Inflammatory macrophage treated with lipopolysaccharide for 1 hour (primary cell): ENCODE results near the gene CCNK.

ENCODE experiments used
- DNase-seq, 2 donors: peaks; one replicate each; pipeline ENCODE4 v3.0.0-alpha.2; 2020 to 2022

The CCNK gene

GRCh38 chr14:99480917-99481744 lies at the start of gene CCNK:
Gene CCNK (plus strand): TSS chr14:99481409. CDS start chr14:99492678, 11,269 bp downstream.
- peak; percentile 100 for DNase-seq

- DNase-seq = no peak
These were observed 49.2 kb upstream of the CCNK start for GRCh38 chr14:99431986-99432385.

- DNase-seq = no peak
These were observed 48.7 kb upstream of the CCNK start for GRCh38 chr14:99432485-99432884.

GRCh38 chr14:99435327-99435726 lies 45.9 kb upstream of the CCNK start:
- DNase-seq = no peak

- DNase-seq = peak; percentile 9 to 29
These were observed 44.7 kb upstream of the CCNK start for GRCh38 chr14:99436247-99437180.

- DNase-seq = no peak
These were observed 43.5 kb upstream of the CCNK start for GRCh38 chr14:99437706-99438105.

GRCh38 chr14:99440278-99440677 lies 40.9 kb upstream of the CCNK start:
- no peak for DNase-seq

- no peak for DNase-seq
These were observed 39.9 kb upstream of the CCNK start for GRCh38 chr14:99441157-99441870.

GRCh38 chr14:99441918-99442317 lies 39.3 kb upstream of the CCNK start:
- DNase-seq = no peak

GRCh38 chr14:99445931-99446330 lies 35.3 kb upstream of the CCNK start:
- no peak for DNase-seq

- DNase-seq = no peak
These were observed 33.5 kb upstream of the CCNK start for GRCh38 chr14:99447739-99448138.

- DNase-seq = no peak
These were observed 30.9 kb upstream of the CCNK start for GRCh38 chr14:99450266-99450665.

GRCh38 chr14:99451234-99451633 lies 30.0 kb upstream of the CCNK start:
- no peak for DNase-seq

- DNase-seq = no peak
These were observed 28.2 kb upstream of the CCNK start for GRCh38 chr14:99452968-99453367.

- DNase-seq = no peak
These were observed 27.0 kb upstream of the CCNK start for GRCh38 chr14:99454246-99454645.

- DNase-seq = no peak
These were observed 21.6 kb upstream of the CCNK start for GRCh38 chr14:99459481-99460100.

GRCh38 chr14:99460793-99461192 lies 20.4 kb upstream of the CCNK start:
- DNase-seq = no peak

GRCh38 chr14:99461411-99462085 lies 19.7 kb upstream of the CCNK start:
- no peak for DNase-seq

- peak in 1 of 2 donors; percentile 5 for DNase-seq
These were observed 19.0 kb upstream of the CCNK start for GRCh38 chr14:99462210-99462609.

- no peak for DNase-seq
These were observed 17.2 kb upstream of the CCNK start for GRCh38 chr14:99463974-99464373.

GRCh38 chr14:99465288-99465687 lies 15.9 kb upstream of the CCNK start:
- no peak for DNase-seq

- no peak for DNase-seq
These were observed 14.5 kb upstream of the CCNK start for GRCh38 chr14:99466758-99467157.
